GM19372 (cell line): ENCODE measurements around the gene CCL19.
"Not testable (repeated sequence)": the region's sequence is repeated elsewhere in the genome, so short reads cannot be mapped to it uniquely, and the experiment has no call there.

Experiments used
- ATAC-seq: cut with Tn5 transposase; IDR thresholded peaks from one replicate; pipeline ENCODE4 v1.9.1; 2021; ENCODE audit warnings: mild to moderate bottlenecking, low read depth, moderate library complexity; ENCODE audit not compliant: unreplicated experiment

CCL19 gene

GRCh38 chr9:34690983-34691935, at the start of gene CCL19:
Gene CCL19 (minus strand): TSS chr9:34691276. CDS start chr9:34691139, 137 bp downstream.
- ATAC-seq, result no peak

- ATAC-seq, result not testable (repeated sequence)
Observed at GRCh38 chr9:34740176-34740575, 49.1 kb upstream of the CCL19 start.

GRCh38 chr9:34737677-34738260, 46.7 kb upstream of the CCL19 start:
- no peak for ATAC-seq

GRCh38 chr9:34734720-34735119, 43.6 kb upstream of the CCL19 start:
- no peak for ATAC-seq

GRCh38 chr9:34732886-34733285, 41.8 kb upstream of the CCL19 start:
- no peak for ATAC-seq

GRCh38 chr9:34732478-34732877, 41.4 kb upstream of the CCL19 start:
- no peak for ATAC-seq

- ATAC-seq, result no peak
Observed at GRCh38 chr9:34723141-34723540, 32.1 kb upstream of the CCL19 start.

- not testable (repeated sequence) for ATAC-seq
Observed at GRCh38 chr9:34719769-34720025, 28.6 kb upstream of the CCL19 start.

GRCh38 chr9:34719021-34719768, 28.1 kb upstream of the CCL19 start:
- no peak for ATAC-seq

GRCh38 chr9:34717996-34718614, 27.0 kb upstream of the CCL19 start:
- ATAC-seq, result no peak

- ATAC-seq, result no peak
Observed at GRCh38 chr9:34716711-34717110, 25.6 kb upstream of the CCL19 start.

GRCh38 chr9:34715639-34716215, 24.7 kb upstream of the CCL19 start:
- ATAC-seq, result no peak

GRCh38 chr9:34714007-34714406, 22.9 kb upstream of the CCL19 start:
- no peak for ATAC-seq

GRCh38 chr9:34712140-34712539, 21.1 kb upstream of the CCL19 start:
- ATAC-seq, result no peak

- ATAC-seq, result no peak
Observed at GRCh38 chr9:34710023-34710422, 18.9 kb upstream of the CCL19 start, which contains the start of gene CCL21. Gene CCL21 (minus strand): TSS chr9:34710136. CDS start chr9:34710066, 70 bp downstream.

GRCh38 chr9:34709196-34709978, 18.3 kb upstream of the CCL19 start:
- ATAC-seq, result no peak

GRCh38 chr9:34707130-34707529, 16.1 kb upstream of the CCL19 start:
- no peak for ATAC-seq

- ATAC-seq, result no peak
Observed at GRCh38 chr9:34701769-34702736, 11.0 kb upstream of the CCL19 start.
